ENCODE data around the gene FAR2. TPM values are rescaled to one million over a fixed set of nuclear protein-coding genes. Genes with fewer than 3 reads are reported as not detected.

The FAR2 gene
- polyA plus RNA-seq, 2 donors = 0.92 to 1.5 TPM

- H3K4me1 ChIP-seq (ENCODE audit: control insufficient read depth in 2 of 2, insufficient read depth in 2 of 2, low read length in 1 of 2) = no peaks in the 10 kb centered on the region
- H3K36me3 ChIP-seq (ENCODE audit: control insufficient read depth in 2 of 2, insufficient read depth in 2 of 2, low read length in 1 of 2) = no peaks in the 10 kb centered on the region
- H3K9me3 ChIP-seq (ENCODE audit: control insufficient read depth in 2 of 2, insufficient read depth in 1 of 2, low read depth in 1 of 2, low read length in 1 of 2) = no peaks in the 10 kb centered on the region
- H3K27me3 ChIP-seq (ENCODE audit: control insufficient read depth in 1 of 2, insufficient read depth in 2 of 2, low read length in 2 of 2) = no peaks in the 10 kb centered on the region
- no peak overlapping the region for H3K27ac ChIP-seq (ENCODE audit: low read depth in 2 of 2, low read length in 1 of 2)
- H3K4me3 ChIP-seq (ENCODE audit: low read depth in 1 of 2, low read length in 2 of 2) = no peak overlapping the region
- 77 to 78% methylated on average over 1 of the region's 1 CpG for WGBS, 2 donors
These were observed 90.3 kb downstream of the FAR2 start for GRCh38 chr12:29239336-29239735.

DNA sequence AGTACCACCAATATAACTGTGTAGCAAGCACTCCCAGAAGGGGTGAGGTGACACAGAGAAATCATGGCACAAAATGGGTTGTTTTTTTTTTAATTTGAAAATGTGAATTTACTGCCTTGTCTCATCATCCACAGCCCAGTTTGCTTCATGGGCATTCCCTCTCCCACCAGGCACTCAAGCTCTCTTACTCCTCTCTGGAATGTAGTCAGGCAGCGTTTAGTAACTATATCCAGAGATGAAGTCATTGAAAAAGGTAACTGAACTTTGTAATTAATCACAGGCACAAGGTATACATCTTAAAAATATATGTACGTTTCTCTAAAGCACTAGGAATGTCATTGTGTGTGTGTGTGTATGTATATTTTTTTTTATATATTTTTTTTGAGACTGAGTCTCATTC is 91.4 kb downstream of the FAR2 start:
- no peaks in the 10 kb centered on the region for H3K27me3 ChIP-seq (ENCODE audit: control insufficient read depth in 1 of 2, insufficient read depth in 2 of 2, low read length in 2 of 2)
- no peaks in the 10 kb centered on the region for H3K36me3 ChIP-seq (ENCODE audit: control insufficient read depth in 2 of 2, insufficient read depth in 2 of 2, low read length in 1 of 2)
- no peaks in the 10 kb centered on the region for H3K4me1 ChIP-seq (ENCODE audit: control insufficient read depth in 2 of 2, insufficient read depth in 2 of 2, low read length in 1 of 2)
- H3K4me3 ChIP-seq (ENCODE audit: low read depth in 1 of 2, low read length in 2 of 2) = no peak overlapping the region
- WGBS, 2 donors = 69 to 78% methylated on average over 2 of the region's 2 CpGs
- H3K9me3 ChIP-seq (ENCODE audit: control insufficient read depth in 2 of 2, insufficient read depth in 1 of 2, low read depth in 1 of 2, low read length in 1 of 2) = no peaks in the 10 kb centered on the region
- H3K27ac ChIP-seq (ENCODE audit: low read depth in 2 of 2, low read length in 1 of 2) = no peak overlapping the region

GRCh38 chr12:29241821-29242591 is 92.9 kb downstream of the FAR2 start:
- H3K27ac ChIP-seq (ENCODE audit: low read depth in 2 of 2, low read length in 1 of 2) = peak overlapping the region; percentile 57 to 78
- no peak overlapping the region for H3K4me3 ChIP-seq (ENCODE audit: low read depth in 1 of 2, low read length in 2 of 2)
- H3K9me3 ChIP-seq (ENCODE audit: control insufficient read depth in 2 of 2, insufficient read depth in 1 of 2, low read depth in 1 of 2, low read length in 1 of 2) = no peaks in the 10 kb centered on the region
- WGBS, 2 donors = 28 to 32% methylated on average over 7 of the region's 7 CpGs
- H3K4me1 ChIP-seq (ENCODE audit: control insufficient read depth in 2 of 2, insufficient read depth in 2 of 2, low read length in 1 of 2) = no peaks in the 10 kb centered on the region
- H3K36me3 ChIP-seq (ENCODE audit: control insufficient read depth in 2 of 2, insufficient read depth in 2 of 2, low read length in 1 of 2) = no peaks in the 10 kb centered on the region
- no peaks in the 10 kb centered on the region for H3K27me3 ChIP-seq (ENCODE audit: control insufficient read depth in 1 of 2, insufficient read depth in 2 of 2, low read length in 2 of 2)

GRCh38 chr12:29242921-29243431 is 93.9 kb downstream of the FAR2 start:
- 50 to 69% methylated on average over 4 of the region's 4 CpGs for WGBS, 2 donors
- Histone ChIP-seq H3K27ac (ENCODE audit: low read depth in 2 of 2, low read length in 1 of 2) (peak overlapping the region in 1 of 2 donors; percentile 46), H3K4me1 (ENCODE audit: control insufficient read depth in 2 of 2, insufficient read depth in 2 of 2, low read length in 1 of 2) (no peaks in the 10 kb centered on the region), H3K4me3 (ENCODE audit: low read depth in 1 of 2, low read length in 2 of 2) (no peak overlapping the region), H3K27me3 (ENCODE audit: control insufficient read depth in 1 of 2, insufficient read depth in 2 of 2, low read length in 2 of 2) (no peaks in the 10 kb centered on the region), H3K36me3 (ENCODE audit: control insufficient read depth in 2 of 2, insufficient read depth in 2 of 2, low read length in 1 of 2) (no peaks in the 10 kb centered on the region), H3K9me3 (ENCODE audit: control insufficient read depth in 2 of 2, insufficient read depth in 1 of 2, low read depth in 1 of 2, low read length in 1 of 2) (no peaks in the 10 kb centered on the region)

DNA sequence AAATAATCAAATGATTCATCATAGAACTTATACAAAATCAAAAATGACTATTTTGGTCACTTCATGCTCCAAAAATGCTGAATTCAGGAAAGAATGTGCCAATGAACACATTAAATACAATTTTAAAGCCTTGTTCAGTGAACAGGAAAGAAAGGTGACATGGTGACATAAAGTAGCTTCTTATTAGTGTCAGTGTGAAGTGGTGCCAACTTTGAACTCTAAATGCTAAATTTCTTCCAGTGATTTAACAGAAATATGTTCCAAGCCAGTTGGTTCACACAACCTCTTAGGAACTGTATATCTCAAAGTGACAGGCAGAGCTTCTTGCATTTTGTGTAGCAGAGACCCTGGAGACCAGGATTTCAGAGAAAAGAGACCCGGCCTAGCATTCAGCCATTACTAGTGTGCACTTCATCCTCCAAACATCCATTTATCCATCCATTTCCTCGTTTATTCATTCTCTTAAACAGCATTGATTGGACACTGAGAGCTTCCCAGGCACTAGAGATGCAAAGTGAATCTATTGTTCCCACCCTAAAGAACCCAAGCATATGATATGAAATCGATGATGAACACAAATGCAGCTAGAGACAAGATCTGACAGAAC is 95.2 kb downstream of the FAR2 start:
- Histone ChIP-seq H3K4me1 (ENCODE audit: control insufficient read depth in 2 of 2, insufficient read depth in 2 of 2, low read length in 1 of 2) (no peaks in the 10 kb centered on the region), H3K4me3 (ENCODE audit: low read depth in 1 of 2, low read length in 2 of 2) (no peak overlapping the region), H3K27me3 (ENCODE audit: control insufficient read depth in 1 of 2, insufficient read depth in 2 of 2, low read length in 2 of 2) (no peaks in the 10 kb centered on the region), H3K9me3 (ENCODE audit: control insufficient read depth in 2 of 2, insufficient read depth in 1 of 2, low read depth in 1 of 2, low read length in 1 of 2) (no peaks in the 10 kb centered on the region), H3K27ac (ENCODE audit: low read depth in 2 of 2, low read length in 1 of 2) (no peak overlapping the region), H3K36me3 (ENCODE audit: control insufficient read depth in 2 of 2, insufficient read depth in 2 of 2, low read length in 1 of 2) (no peaks in the 10 kb centered on the region)
- WGBS, 2 donors = 92 to 95% methylated on average over 3 of the region's 3 CpGs

GRCh38 chr12:29245246-29245645 is 96.2 kb downstream of the FAR2 start:
- Histone ChIP-seq H3K9me3 (ENCODE audit: control insufficient read depth in 2 of 2, insufficient read depth in 1 of 2, low read depth in 1 of 2, low read length in 1 of 2) (no peaks in the 10 kb centered on the region), H3K4me3 (ENCODE audit: low read depth in 1 of 2, low read length in 2 of 2) (no peak overlapping the region), H3K27me3 (ENCODE audit: control insufficient read depth in 1 of 2, insufficient read depth in 2 of 2, low read length in 2 of 2) (no peaks in the 10 kb centered on the region), H3K4me1 (ENCODE audit: control insufficient read depth in 2 of 2, insufficient read depth in 2 of 2, low read length in 1 of 2) (no peaks in the 10 kb centered on the region), H3K36me3 (ENCODE audit: control insufficient read depth in 2 of 2, insufficient read depth in 2 of 2, low read length in 1 of 2) (no peaks in the 10 kb centered on the region), H3K27ac (ENCODE audit: low read depth in 2 of 2, low read length in 1 of 2) (no peak overlapping the region)
- WGBS, 2 donors = 85 to 90% methylated on average over 3 of the region's 3 CpGs

DNA sequence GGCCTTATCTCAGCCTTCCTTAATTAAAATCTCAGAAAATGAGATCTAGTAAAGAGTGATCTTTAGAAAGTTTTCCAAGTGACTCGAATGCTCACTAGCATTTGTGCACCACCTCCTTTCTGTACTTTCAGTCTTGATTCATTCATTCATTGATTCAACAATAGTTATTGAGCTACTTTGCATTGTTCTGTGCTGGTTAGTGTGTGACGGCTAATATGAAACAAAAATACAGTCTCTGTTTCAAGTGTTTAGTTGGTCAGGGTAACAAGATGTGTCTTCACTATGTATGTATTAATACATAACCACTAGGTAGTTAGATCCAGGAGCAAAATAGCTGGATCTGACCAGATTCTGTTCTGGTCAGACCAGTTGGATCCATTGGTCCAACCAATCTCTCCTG is 100.9 kb downstream of the FAR2 start:
- Histone ChIP-seq H3K27ac (ENCODE audit: low read depth in 2 of 2, low read length in 1 of 2) (no peak overlapping the region), H3K4me1 (ENCODE audit: control insufficient read depth in 2 of 2, insufficient read depth in 2 of 2, low read length in 1 of 2) (no peaks in the 10 kb centered on the region), H3K9me3 (ENCODE audit: control insufficient read depth in 2 of 2, insufficient read depth in 1 of 2, low read depth in 1 of 2, low read length in 1 of 2) (no peaks in the 10 kb centered on the region), H3K36me3 (ENCODE audit: control insufficient read depth in 2 of 2, insufficient read depth in 2 of 2, low read length in 1 of 2) (no peaks in the 10 kb centered on the region), H3K27me3 (ENCODE audit: control insufficient read depth in 1 of 2, insufficient read depth in 2 of 2, low read length in 2 of 2) (no peaks in the 10 kb centered on the region), H3K4me3 (ENCODE audit: low read depth in 1 of 2, low read length in 2 of 2) (no peak overlapping the region)
- WGBS, 2 donors = 91% methylated on average over 2 of the region's 2 CpGs

- H3K4me3 ChIP-seq (ENCODE audit: low read depth in 1 of 2, low read length in 2 of 2) = no peak overlapping the region
- 96 to 97% methylated on average over 2 of the region's 2 CpGs for WGBS, 2 donors
- no peaks in the 10 kb centered on the region for H3K36me3 ChIP-seq (ENCODE audit: control insufficient read depth in 2 of 2, insufficient read depth in 2 of 2, low read length in 1 of 2)
- H3K9me3 ChIP-seq (ENCODE audit: control insufficient read depth in 2 of 2, insufficient read depth in 1 of 2, low read depth in 1 of 2, low read length in 1 of 2) = no peaks in the 10 kb centered on the region
- H3K27me3 ChIP-seq (ENCODE audit: control insufficient read depth in 1 of 2, insufficient read depth in 2 of 2, low read length in 2 of 2) = no peaks in the 10 kb centered on the region
- H3K27ac ChIP-seq (ENCODE audit: low read depth in 2 of 2, low read length in 1 of 2) = no peak overlapping the region
- H3K4me1 ChIP-seq (ENCODE audit: control insufficient read depth in 2 of 2, insufficient read depth in 2 of 2, low read length in 1 of 2) = no peaks in the 10 kb centered on the region
These were observed 105.0 kb downstream of the FAR2 start for GRCh38 chr12:29253906-29254625.

DNA sequence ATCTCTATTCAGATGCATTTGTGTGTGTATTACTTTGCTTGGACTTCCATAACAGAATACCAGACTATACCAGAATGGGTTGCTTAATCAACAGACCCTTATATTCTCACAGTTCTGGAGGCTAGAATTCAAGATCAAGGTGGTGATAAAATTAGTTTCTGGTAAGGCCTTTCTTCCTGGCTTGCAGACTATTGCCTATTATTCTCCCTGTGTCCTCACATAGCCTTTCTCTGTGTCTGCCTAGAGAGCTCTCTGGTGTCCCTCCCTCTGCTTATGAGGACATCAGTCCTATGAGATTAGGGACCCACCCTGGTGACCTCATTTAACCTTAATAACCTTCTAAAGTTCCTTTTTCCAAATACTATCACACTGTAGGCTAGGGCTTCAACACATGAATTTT is 106.0 kb downstream of the FAR2 start:
- H3K27me3 ChIP-seq (ENCODE audit: control insufficient read depth in 1 of 2, insufficient read depth in 2 of 2, low read length in 2 of 2) = no peaks in the 10 kb centered on the region
- H3K4me1 ChIP-seq (ENCODE audit: control insufficient read depth in 2 of 2, insufficient read depth in 2 of 2, low read length in 1 of 2) = no peaks in the 10 kb centered on the region
- no peak overlapping the region for H3K4me3 ChIP-seq (ENCODE audit: low read depth in 1 of 2, low read length in 2 of 2)
- H3K36me3 ChIP-seq (ENCODE audit: control insufficient read depth in 2 of 2, insufficient read depth in 2 of 2, low read length in 1 of 2) = no peaks in the 10 kb centered on the region
- no peak overlapping the region for H3K27ac ChIP-seq (ENCODE audit: low read depth in 2 of 2, low read length in 1 of 2)
- no peaks in the 10 kb centered on the region for H3K9me3 ChIP-seq (ENCODE audit: control insufficient read depth in 2 of 2, insufficient read depth in 1 of 2, low read depth in 1 of 2, low read length in 1 of 2)
